A549 (cell line): Measurements from ENCODE around the gene NCOR2.

Experiments used
- CTCF ChIP-seq: fragments of >200 bp; sonication (Bioruptor Twin); formaldehyde crosslinking; IDR thresholded peaks from 3 replicates; pipeline ENCODE4 v1.5.1; 2016
- GATA3 ChIP-seq: IDR thresholded peaks from 2 replicates; pipeline ENCODE4 v1.6.1; 2012; ENCODE audit warnings: borderline replicate concordance
- NR3C1 ChIP-seq: fragments of >200 bp; sonication (Bioruptor Twin); formaldehyde crosslinking; IDR thresholded peaks from 3 replicates; pipeline ENCODE4 v1.6.1; 2017

- no peak for TF ChIP-seq CTCF
- no peak for TF ChIP-seq GATA3
- TF ChIP-seq NR3C1: no peak
Observed at GRCh38 chr12:124586756-124587155, 19.3 kb upstream of the NCOR2 start.
